ENCODE data around the gene OVCA2. TPM values are rescaled to one million over a fixed set of nuclear protein-coding genes. Genes with fewer than 3 reads are reported as not detected.

Gene OVCA2
- polyA plus RNA-seq, 2 of the 4 experiments (the other 2 are of a cell fraction) = 54.6 to 66.3 TPM

- H3K4me1 ChIP-seq = peaks cover 46% of the 10 kb centered on the region
- ATAC-seq (no peak), FAIRE-seq (no peak), DNase-seq (ENCODE audit: low read depth in 1 of 2, low spot score in 1 of 2) (no peak)
- H3K9me3 ChIP-seq = no peaks in the 10 kb centered on the region
- no peak for TF ChIP-seq ELK1 (IDR thresholded peaks at IDR 0.05; ENCODE audit: low read depth, low read length)
- TF ChIP-seq HOXA7 (CRISPR knock-in tag; IDR thresholded peaks at IDR 0.05) = 0 out of 2 replicates have a peak, but pooled peaks have one; percentile 24
- H3K27ac ChIP-seq = peak overlapping the region; percentile 95 to 96
- peak overlapping the region; percentile 93 for H3K4me2 ChIP-seq
- no peak overlapping the region for H3K4me3 ChIP-seq
- CTCF ChIA-PET = interaction anchor here (1.1 to 10.6 kb wide), 5 partner anchors 14 to 87 kb away, joined by 4 to 81 read pairs (median 5); partner anchors contain the start of gene RTN4RL1
- 90% methylated on average over 9 of the region's 9 CpGs for WGBS (ENCODE audit: missing lambda C conversion rate)
- POLR2A ChIA-PET = interaction anchor here (0.9 to 3.1 kb wide), 3 partner anchors 29 to 280 kb away, joined by 5 to 15 read pairs (median 6); partner anchors contain the start of gene RTN4RL1
Observed at GRCh38 chr17:1996800-1997288, 45.0 kb upstream of the OVCA2 start.

GRCh38 chr17:1997289-1997926 is 44.4 kb upstream of the OVCA2 start:
- POLR2A ChIA-PET = interaction anchor here (0.6 to 3.1 kb wide), 4 partner anchors 9 to 280 kb away, joined by 4 to 15 read pairs (median 6); partner anchors contain the start of gene RTN4RL1
- no peaks in the 10 kb centered on the region for H3K9me3 ChIP-seq
- peak; percentile 99 for FAIRE-seq

More at GRCh38 chr17:1997289-1997926, 44.4 kb upstream of the OVCA2 start:
- Histone ChIP-seq H3K27ac (peak overlapping the region; percentile 95 to 96), H3K4me3 (peak overlapping the region; percentile 58), H3K4me1 (peaks cover 48% of the 10 kb centered on the region), H3K4me2 (peak overlapping the region; percentile 93)
- peak; percentile 64 to 68 for ATAC-seq
- WGBS (ENCODE audit: missing lambda C conversion rate) = 14% methylated on average over 11 of the region's 22 CpGs
- DNase-seq (ENCODE audit: low read depth in 1 of 2, low spot score in 1 of 2) = peak; percentile 60 to 78
- TF ChIP-seq RCOR1 (IDR thresholded peaks at IDR 0.05; ENCODE audit: low read depth, low read length) (no peak), NFE2L2 (conservative IDR thresholded peaks at IDR 0.05; ENCODE audit: low read length) (no peak), HOXB13 (CRISPR knock-in tag; IDR thresholded peaks at IDR 0.05; ENCODE audit: low read depth) (no peak), MYC (IDR thresholded peaks at IDR 0.05; ENCODE audit: borderline replicate concordance, low read length) (0 out of 2 replicates have a peak, but pooled peaks have one; percentile 37), HEYL (CRISPR knock-in tag; IDR thresholded peaks at IDR 0.05) (no peak), TP53 (CRISPR knock-in tag; IDR thresholded peaks at IDR 0.05) (no peak), ZSCAN20 (CRISPR knock-in tag; IDR thresholded peaks at IDR 0.05) (no peak), ZNF302 (CRISPR knock-in tag; IDR thresholded peaks at IDR 0.05) (no peak), KDM5A (IDR thresholded peaks at IDR 0.05) (no peak), RNF2 (IDR thresholded peaks at IDR 0.05; ENCODE audit: borderline replicate concordance, low read depth) (no peak), RAD21 (conservative IDR thresholded peaks at IDR 0.05 in 1 of 2, IDR thresholded peaks at IDR 0.05 in 1 of 2) (peak in 1 of 2 experiments; percentile 16; a peak in 1 of 5 replicates), CEBPB (IDR thresholded peaks at IDR 0.05) (no peak), ESRRA (IDR thresholded peaks at IDR 0.05; ENCODE audit: borderline replicate concordance, low read length) (no peak), PHF8 (IDR thresholded peaks at IDR 0.05; ENCODE audit: borderline replicate concordance, low read depth) (no peak), FOSL2 (IDR thresholded peaks at IDR 0.05) (no peak), FOSL2 (CRISPR knock-in tag; IDR thresholded peaks at IDR 0.05) (no peak), CTCF (IDR thresholded peaks at IDR 0.05) (no peak), KDM1A (IDR thresholded peaks at IDR 0.05; ENCODE audit: low read depth) (peak; percentile 78; the same call in 1 of the 2 replicates), HOXB5 (CRISPR knock-in tag; IDR thresholded peaks at IDR 0.05) (no peak), POLR2AphosphoS2 (conservative IDR thresholded peaks at IDR 0.05; ENCODE audit: low read length) (no peak)
- TF ChIP-seq, protein P1, sequence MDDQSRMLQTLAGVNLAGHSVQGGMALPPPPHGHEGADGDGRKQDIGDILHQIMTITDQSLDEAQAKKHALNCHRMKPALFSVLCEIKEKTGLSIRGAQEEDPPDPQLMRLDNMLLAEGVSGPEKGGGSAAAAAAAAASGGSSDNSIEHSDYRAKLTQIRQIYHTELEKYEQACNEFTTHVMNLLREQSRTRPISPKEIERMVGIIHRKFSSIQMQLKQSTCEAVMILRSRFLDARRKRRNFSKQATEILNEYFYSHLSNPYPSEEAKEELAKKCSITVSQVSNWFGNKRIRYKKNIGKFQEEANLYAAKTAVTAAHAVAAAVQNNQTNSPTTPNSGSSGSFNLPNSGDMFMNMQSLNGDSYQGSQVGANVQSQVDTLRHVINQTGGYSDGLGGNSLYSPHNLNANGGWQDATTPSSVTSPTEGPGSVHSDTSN (IDR thresholded peaks at IDR 0.05) = no peak
- TF ChIP-seq, protein P2, sequence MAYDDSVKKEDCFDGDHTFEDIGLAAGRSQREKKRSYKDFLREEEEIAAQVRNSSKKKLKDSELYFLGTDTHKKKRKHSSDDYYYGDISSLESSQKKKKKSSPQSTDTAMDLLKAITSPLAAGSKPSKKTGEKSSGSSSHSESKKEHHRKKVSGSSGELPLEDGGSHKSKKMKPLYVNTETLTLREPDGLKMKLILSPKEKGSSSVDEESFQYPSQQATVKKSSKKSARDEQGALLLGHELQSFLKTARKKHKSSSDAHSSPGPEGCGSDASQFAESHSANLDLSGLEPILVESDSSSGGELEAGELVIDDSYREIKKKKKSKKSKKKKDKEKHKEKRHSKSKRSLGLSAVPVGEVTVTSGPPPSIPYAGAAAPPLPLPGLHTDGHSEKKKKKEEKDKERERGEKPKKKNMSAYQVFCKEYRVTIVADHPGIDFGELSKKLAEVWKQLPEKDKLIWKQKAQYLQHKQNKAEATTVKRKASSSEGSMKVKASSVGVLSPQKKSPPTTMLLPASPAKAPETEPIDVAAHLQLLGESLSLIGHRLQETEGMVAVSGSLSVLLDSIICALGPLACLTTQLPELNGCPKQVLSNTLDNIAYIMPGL (CRISPR knock-in tag; IDR thresholded peaks at IDR 0.05; ENCODE audit: borderline replicate concordance) = no peak
- TF ChIP-seq, protein P3, sequence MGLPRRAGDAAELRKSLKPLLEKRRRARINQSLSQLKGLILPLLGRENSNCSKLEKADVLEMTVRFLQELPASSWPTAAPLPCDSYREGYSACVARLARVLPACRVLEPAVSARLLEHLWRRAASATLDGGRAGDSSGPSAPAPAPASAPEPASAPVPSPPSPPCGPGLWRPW (IDR thresholded peaks at IDR 0.05) = no peak
- TF ChIP-seq, protein P4, sequence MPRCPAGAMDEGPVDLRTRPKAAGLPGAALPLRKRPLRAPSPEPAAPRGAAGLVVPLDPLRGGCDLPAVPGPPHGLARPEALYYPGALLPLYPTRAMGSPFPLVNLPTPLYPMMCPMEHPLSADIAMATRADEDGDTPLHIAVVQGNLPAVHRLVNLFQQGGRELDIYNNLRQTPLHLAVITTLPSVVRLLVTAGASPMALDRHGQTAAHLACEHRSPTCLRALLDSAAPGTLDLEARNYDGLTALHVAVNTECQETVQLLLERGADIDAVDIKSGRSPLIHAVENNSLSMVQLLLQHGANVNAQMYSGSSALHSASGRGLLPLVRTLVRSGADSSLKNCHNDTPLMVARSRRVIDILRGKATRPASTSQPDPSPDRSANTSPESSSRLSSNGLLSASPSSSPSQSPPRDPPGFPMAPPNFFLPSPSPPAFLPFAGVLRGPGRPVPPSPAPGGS (IDR thresholded peaks at IDR 0.05) = no peak
- TF ChIP-seq, protein P5, sequence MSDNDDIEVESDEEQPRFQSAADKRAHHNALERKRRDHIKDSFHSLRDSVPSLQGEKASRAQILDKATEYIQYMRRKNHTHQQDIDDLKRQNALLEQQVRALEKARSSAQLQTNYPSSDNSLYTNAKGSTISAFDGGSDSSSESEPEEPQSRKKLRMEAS (IDR thresholded peaks at IDR 0.05) = peak; percentile 35; the same call in 1 of the 2 replicates
- CTCF ChIA-PET = interaction anchor here (1.1 to 10.6 kb wide), 5 partner anchors 13 to 87 kb away, joined by 4 to 81 read pairs (median 5); partner anchors contain the start of gene RTN4RL1

All from A549 (cell line).